IPS-20b (cell line): Measurements from ENCODE around the gene SPATA31C1.

ENCODE experiments used
- H3K27ac ChIP-seq: one replicate; pipeline ENCODE4 v1.5.1; 2013; ENCODE audit warnings: low read length
- H3K27me3 ChIP-seq: 2 replicates; pipeline ENCODE4 v1.6.1; 2013; ENCODE audit warnings: mild to moderate bottlenecking, low read length, inconsistent platforms; ENCODE audit not compliant: insufficient read depth
- H3K36me3 ChIP-seq: 2 replicates; pipeline ENCODE4 v1.6.1; 2013; ENCODE audit warnings: low read depth, mild to moderate bottlenecking, inconsistent platforms, low read length, moderate library complexity; ENCODE audit not compliant: insufficient read depth
- H3K4me1 ChIP-seq: 2 replicates; pipeline ENCODE4 v1.6.1; 2013; ENCODE audit warnings: mild to moderate bottlenecking, control low read depth, inconsistent platforms, low read length, moderate library complexity; ENCODE audit not compliant: insufficient read depth
- H3K4me3 ChIP-seq: 2 replicates; pipeline ENCODE4 v1.5.1; 2013; ENCODE audit warnings: mild to moderate bottlenecking, low read length, inconsistent platforms
- H3K9ac ChIP-seq: 2 replicates; pipeline ENCODE4 v1.6.1; 2013; ENCODE audit warnings: low read depth, mild to moderate bottlenecking, inconsistent platforms, low read length, moderate library complexity
- H3K9me3 ChIP-seq: 2 replicates; pipeline ENCODE4 v1.6.1; 2013; ENCODE audit warnings: mild to moderate bottlenecking, low read depth, low read length, inconsistent platforms; ENCODE audit not compliant: insufficient read depth

The SPATA31C1 gene

DNA sequence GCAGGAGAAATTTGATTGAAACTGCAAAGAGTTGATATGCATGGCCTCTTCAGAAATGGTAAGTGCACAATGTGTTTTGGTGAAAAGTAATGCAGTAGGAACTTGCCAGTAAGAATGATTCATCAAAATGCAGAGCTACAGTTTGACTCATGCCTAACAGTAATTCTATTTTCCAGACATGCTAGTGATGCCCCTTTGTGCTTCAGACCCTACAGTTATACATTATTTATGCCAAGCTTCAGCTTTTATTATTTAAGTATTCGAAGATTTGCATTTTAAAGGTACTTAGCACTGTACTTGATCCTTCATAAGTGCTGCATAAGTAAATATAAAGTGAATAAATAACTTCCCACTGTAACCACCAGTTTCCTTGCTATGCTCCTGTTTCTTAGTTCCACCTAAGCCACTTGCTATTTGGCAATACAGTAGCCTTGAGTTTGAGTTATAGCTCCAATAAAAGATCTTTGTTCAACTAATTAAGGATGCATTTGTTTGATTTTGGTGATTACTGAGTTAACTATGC, 38.7 kb upstream of the SPATA31C1 start:
- Histone ChIP-seq H3K4me3 (no peak overlapping the region), H3K9ac (no peak overlapping the region), H3K27me3 (no peaks in the 10 kb centered on the region), H3K4me1 (peaks cover 9% of the 10 kb centered on the region), H3K27ac (no peak overlapping the region), H3K36me3 (no peaks in the 10 kb centered on the region), H3K9me3 (no peaks in the 10 kb centered on the region)

DNA sequence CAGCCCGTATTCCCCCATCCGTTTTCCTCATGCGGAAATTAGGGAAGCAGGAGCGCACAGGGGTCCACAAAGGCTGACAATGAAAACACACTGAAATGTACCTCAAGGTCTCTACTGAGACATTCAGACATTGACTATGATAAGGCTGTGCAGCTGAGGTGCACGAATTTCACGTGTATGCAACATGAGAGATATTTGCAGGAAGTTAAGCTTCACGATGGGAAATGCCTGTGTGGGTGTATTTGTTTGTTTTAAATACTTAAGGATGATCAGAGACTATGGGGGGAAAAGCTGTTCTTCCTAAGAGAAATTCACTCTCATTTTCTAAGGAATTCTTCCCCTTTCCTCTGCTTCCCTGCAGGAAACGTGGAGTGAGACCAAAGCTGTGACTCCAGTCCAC, 37.6 kb upstream of the SPATA31C1 start:
- Histone ChIP-seq H3K27me3 (no peaks in the 10 kb centered on the region), H3K4me3 (no peak overlapping the region), H3K4me1 (peaks cover 4% of the 10 kb centered on the region), H3K36me3 (no peaks in the 10 kb centered on the region), H3K9ac (no peak overlapping the region), H3K27ac (no peak overlapping the region), H3K9me3 (no peaks in the 10 kb centered on the region)

DNA sequence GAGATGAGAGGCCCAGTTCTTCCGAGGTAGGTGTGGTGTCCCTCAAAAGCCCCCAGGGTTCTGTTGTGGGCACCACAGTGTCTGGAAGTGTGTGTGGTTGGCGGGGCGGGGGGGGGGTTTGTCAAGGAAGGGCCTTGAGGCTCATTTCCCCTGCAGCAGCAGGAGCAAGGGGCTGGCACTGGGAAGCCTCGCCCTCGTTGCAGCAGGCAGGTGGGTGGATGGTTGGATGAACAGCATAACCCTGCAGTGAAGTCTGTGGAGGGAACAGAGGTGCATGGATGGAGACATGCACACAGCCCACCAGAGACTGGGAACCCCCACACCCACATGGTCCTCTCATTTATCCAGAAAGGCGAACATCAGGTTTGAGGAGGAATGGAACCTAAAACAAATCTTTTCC, 37.1 kb upstream of the SPATA31C1 start:
- no peaks in the 10 kb centered on the region for H3K36me3 ChIP-seq
- H3K27ac ChIP-seq = no peak overlapping the region
- H3K9ac ChIP-seq = no peak overlapping the region
- H3K4me1 ChIP-seq = peaks cover 4% of the 10 kb centered on the region
- no peaks in the 10 kb centered on the region for H3K27me3 ChIP-seq
- no peak overlapping the region for H3K4me3 ChIP-seq
- H3K9me3 ChIP-seq = no peaks in the 10 kb centered on the region

DNA sequence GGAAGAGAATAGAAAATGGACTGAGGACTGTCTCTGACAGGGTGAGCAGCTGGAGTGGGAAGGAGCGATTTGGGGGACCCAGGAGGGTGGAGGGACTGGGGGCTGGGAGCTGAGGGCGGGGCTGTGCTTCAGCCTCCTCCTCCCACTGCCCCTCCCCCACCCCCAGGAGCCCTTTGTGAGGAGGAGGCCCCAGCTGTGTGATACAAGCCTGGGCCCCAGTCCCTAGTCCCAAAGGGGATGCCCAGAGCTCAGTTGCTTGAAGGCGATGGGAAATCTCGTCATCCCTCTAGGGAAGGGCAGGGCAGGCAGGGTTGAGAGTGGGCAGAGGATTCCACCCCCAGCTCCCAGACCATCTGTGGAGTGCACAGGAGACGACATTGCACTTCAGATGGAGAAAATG, 35.1 kb upstream of the SPATA31C1 start, which contains the start of gene SPATA31E1:
SPATA31E1 (plus strand) TSS at position 251 of the 400 bp plus-strand sequence; CDS start at position 266, 15 bp downstream.
- no peaks in the 10 kb centered on the region for H3K36me3 ChIP-seq
- no peak within 1 kb of the TSS for H3K27ac ChIP-seq
- H3K27me3 ChIP-seq = no peaks in the 10 kb centered on the region
- H3K9me3 ChIP-seq = no peaks in the 10 kb centered on the region
- no peak within 1 kb of the TSS for H3K9ac ChIP-seq
- no peak within 1 kb of the TSS for H3K4me3 ChIP-seq
- H3K4me1 ChIP-seq = peaks cover 4% of the 10 kb centered on the region

DNA sequence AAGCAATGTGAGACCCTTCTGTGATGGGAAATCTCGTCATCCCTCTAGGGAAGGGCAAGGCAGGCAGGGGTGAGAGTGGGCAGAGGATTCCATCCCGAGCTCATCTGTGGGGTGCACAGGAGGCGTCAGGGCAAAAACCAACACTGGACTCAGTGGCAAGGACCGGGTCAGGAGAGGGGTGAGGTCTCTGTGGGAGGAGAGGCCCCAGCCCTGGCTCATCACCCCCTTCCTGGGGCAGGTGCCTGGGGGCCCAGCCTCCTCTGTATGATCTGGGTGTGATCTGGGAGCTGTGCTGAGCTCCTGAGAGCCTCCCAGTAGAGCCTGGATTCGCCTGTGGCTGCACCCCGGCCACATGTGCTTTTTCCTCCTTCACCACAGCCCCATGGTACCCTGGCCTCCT, 34.5 kb upstream of the SPATA31C1 start:
- Histone ChIP-seq H3K4me3 (no peak overlapping the region), H3K9me3 (no peaks in the 10 kb centered on the region), H3K27me3 (no peaks in the 10 kb centered on the region), H3K36me3 (no peaks in the 10 kb centered on the region), H3K27ac (no peak overlapping the region), H3K4me1 (peaks cover 4% of the 10 kb centered on the region), H3K9ac (no peak overlapping the region)

DNA sequence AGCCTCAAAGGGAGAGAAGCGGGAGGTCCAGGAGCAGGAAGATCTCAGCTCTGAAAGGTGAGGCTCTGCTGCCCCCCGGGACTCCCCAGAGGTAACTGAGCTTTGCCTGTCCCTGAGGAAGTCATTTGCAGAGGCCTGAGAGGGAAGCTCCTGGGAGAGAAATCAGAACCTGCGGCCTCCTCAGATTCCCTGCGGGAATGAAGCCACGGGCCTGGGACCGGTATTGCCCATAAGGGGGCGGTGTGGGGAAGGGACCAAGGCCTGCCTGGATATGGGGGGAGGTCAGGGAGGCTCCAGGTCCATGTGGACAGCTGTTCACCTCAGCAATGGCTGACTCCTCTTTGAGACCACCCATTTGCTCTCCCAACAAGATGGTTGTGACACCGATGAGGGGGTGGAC, 33.8 kb upstream of the SPATA31C1 start:
- Histone ChIP-seq H3K9ac (no peak overlapping the region), H3K27me3 (no peaks in the 10 kb centered on the region), H3K4me3 (no peak overlapping the region), H3K36me3 (no peaks in the 10 kb centered on the region), H3K9me3 (no peaks in the 10 kb centered on the region), H3K27ac (no peak overlapping the region), H3K4me1 (no peaks in the 10 kb centered on the region; the same call in 1 of the 2 replicates)

DNA sequence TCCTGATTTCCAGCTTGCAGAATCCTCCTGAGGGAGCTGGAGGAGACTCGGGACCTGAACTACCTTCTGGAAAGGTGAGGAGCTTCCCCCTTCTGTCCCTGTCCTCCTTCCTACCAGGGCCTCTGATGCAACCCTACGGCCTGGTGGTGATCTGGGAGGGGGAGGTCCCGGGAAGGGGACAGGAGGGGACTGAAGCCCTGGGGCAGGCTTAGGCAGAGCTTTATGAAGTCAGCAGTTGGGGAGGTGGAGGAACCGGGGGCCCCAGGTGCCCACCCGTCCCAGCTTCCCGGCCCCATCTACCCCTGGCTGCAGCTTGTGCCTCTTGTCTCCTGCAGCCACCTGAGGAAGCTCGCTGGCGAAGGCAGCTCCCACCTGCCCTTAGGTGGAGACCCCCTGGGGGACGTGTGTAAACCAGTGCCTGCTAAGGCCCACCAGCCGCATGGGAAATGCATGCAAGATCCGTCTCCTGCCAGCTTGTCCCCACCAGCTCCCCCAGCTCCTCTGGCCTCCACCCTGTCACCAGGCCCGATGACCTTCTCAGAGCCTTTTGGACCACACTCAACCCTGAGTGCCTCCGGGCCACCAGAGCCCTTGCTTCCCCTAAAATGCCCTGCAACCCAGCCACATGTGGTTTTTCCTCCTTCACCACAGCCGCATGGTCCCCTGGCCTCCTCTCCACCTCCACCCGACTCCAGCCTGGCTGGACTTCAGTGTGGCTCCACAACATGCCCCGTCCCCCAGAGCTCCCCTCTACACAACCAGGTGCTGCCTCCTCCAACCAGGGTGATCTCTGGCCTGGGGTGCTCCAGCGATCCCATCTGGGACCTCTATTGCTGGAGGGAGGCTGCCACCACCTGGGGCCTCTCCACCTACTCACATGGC, 32.9 kb upstream of the SPATA31C1 start:
- H3K4me1 ChIP-seq = no peaks in the 10 kb centered on the region
- H3K4me3 ChIP-seq = no peak overlapping the region
- H3K27me3 ChIP-seq = no peaks in the 10 kb centered on the region
- H3K36me3 ChIP-seq = no peaks in the 10 kb centered on the region
- H3K27ac ChIP-seq = no peak overlapping the region
- H3K9ac ChIP-seq = no peak overlapping the region
- no peaks in the 10 kb centered on the region for H3K9me3 ChIP-seq

DNA sequence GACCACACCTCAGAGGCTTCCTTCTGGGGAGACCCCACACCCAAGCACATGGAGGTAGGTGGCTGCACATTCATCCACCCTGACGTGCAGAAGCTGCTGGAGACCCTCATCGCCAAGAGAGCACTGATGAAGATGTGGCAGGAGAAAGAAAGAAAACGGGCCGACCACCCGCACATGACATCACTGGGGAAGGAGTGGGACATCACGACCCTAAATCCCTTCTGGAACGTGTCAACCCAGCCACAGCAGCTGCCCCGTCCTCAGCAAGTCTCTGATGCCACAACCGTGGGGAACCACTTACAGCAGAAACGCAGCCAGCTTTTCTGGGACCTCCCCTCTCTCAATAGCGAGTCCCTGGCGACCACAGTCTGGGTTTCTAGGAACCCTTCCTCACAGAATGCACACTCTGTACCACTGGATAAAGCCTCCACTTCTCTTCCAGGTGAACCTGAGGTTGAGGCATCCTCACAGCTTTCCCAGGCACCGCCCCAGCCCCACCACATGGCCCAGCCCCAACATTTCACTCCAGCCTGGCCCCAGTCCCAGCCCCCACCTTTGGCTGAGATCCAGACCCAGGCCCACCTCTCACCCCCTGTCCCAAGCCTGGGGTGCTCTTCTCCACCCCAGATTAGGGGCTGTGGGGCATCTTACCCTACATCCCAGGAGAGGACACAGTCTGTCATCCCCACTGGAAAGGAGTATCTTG, 32.1 kb upstream of the SPATA31C1 start:
- no peaks in the 10 kb centered on the region for H3K9me3 ChIP-seq
- no peaks in the 10 kb centered on the region for H3K4me1 ChIP-seq
- no peaks in the 10 kb centered on the region for H3K27me3 ChIP-seq
- no peak overlapping the region for H3K4me3 ChIP-seq
- H3K36me3 ChIP-seq = no peaks in the 10 kb centered on the region
- H3K27ac ChIP-seq = no peak overlapping the region
- no peak overlapping the region for H3K9ac ChIP-seq

DNA sequence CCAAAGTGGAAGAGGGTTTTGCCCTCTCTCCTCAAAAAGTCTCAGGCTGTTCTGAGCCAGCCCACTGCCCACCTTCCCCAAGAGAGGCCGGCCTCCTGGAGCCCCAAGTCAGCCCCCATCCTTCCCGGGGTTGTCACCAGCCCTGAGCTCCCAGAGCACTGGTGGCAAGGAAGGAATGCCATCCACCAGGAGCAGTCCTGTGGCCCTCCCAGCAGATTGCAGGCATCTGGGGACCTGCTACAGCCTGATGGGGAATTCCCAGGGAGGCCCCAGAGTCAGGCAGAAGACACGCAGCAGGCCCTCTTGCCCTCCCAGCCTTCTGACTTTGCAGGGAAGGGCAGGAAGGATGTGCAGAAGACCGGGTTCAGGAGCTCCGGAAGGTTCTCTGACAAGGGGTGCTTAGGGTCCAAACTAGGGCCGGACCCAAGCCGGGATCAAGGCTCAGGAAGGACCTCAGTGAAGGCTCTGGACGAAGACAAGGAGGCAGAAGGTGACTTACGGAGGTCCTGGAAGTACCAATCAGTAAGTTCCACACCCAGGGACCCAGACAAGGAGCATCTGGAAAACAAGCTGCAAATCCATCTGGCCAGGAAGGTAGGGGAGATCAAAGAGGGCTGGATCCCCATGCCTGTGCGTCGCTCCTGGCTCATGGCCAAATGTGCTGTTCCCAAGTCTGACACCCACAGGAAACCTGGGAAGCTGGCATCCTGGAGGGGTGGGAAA, 31.4 kb upstream of the SPATA31C1 start:
- H3K27me3 ChIP-seq = no peaks in the 10 kb centered on the region
- no peaks in the 10 kb centered on the region for H3K9me3 ChIP-seq
- H3K27ac ChIP-seq = no peak overlapping the region
- no peaks in the 10 kb centered on the region for H3K4me1 ChIP-seq
- H3K36me3 ChIP-seq = no peaks in the 10 kb centered on the region
- H3K4me3 ChIP-seq = no peak overlapping the region
- no peak overlapping the region for H3K9ac ChIP-seq

DNA sequence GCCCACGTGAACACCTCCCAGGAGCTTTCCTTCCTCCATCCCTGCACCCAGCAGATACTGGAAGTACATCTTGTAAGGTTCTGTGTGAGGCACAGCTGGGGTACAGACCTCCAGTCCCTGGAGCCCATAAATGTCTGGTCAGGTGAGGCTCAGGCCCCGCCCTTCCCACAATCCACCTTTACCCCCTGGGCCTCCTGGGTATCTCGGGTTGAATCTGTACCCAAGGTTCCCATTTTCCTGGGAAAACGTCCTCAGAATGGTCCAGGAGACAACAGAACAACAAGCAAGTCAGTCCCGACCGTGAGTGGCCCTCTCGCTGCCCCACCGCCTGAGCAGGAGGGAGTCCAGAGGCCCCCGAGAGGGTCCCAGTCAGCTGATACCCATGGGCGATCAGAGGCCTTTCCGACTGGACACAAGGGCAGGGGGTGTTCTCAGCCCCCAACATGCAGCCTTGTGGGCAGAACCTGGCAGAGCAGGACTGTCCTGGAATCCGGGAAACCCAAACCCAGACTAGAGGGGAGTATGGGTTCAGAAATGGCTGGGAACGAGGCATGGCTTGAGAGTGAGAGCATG, 30.7 kb upstream of the SPATA31C1 start:
- H3K27me3 ChIP-seq = no peaks in the 10 kb centered on the region
- no peak overlapping the region for H3K4me3 ChIP-seq
- H3K9ac ChIP-seq = no peak overlapping the region
- no peaks in the 10 kb centered on the region for H3K36me3 ChIP-seq
- H3K9me3 ChIP-seq = no peaks in the 10 kb centered on the region
- H3K27ac ChIP-seq = no peak overlapping the region
- no peaks in the 10 kb centered on the region for H3K4me1 ChIP-seq
